ENCODE results near the gene ANO6. TPM values are rescaled to one million over a fixed set of nuclear protein-coding genes. Genes with fewer than 3 reads are reported as not detected.

The ANO6 gene
- total RNA-seq, 1 experiment from 2014 or later = 34.2 TPM

DNA sequence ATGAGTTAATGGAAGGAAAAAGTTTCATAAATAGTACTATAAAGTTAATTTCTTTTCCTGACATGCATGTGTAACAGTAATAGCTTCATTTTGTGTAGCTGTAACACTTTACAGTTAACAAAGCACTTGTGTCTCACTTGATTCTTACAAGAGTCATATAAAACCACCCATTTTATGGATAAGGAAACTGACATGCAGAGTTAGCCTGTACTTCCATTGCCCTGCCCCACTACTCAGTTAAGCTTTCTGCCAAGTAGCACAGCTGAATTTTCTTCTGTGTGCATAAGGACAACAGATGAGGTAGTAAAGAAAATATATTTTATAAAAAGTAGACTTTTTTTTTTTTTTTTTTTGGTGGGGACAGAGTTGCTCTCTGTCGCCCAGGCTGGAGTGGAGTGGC, 32.2 kb downstream of the ANO6 start:
- BruUV-seq (replicated peaks) = no TSS peak
- TF ChIP-seq, protein P1, sequence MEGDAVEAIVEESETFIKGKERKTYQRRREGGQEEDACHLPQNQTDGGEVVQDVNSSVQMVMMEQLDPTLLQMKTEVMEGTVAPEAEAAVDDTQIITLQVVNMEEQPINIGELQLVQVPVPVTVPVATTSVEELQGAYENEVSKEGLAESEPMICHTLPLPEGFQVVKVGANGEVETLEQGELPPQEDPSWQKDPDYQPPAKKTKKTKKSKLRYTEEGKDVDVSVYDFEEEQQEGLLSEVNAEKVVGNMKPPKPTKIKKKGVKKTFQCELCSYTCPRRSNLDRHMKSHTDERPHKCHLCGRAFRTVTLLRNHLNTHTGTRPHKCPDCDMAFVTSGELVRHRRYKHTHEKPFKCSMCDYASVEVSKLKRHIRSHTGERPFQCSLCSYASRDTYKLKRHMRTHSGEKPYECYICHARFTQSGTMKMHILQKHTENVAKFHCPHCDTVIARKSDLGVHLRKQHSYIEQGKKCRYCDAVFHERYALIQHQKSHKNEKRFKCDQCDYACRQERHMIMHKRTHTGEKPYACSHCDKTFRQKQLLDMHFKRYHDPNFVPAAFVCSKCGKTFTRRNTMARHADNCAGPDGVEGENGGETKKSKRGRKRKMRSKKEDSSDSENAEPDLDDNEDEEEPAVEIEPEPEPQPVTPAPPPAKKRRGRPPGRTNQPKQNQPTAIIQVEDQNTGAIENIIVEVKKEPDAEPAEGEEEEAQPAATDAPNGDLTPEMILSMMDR (IDR thresholded peaks at IDR 0.05; ENCODE audit: unreplicated experiment) = no peak
- Mint-ChIP-seq H3K27ac (ENCODE audit: unreplicated experiment) (no peak overlapping the region), H3K27me3 (ENCODE audit: unreplicated experiment) (no peaks in the 10 kb centered on the region), H3K4me3 (ENCODE audit: low read depth, unreplicated experiment) (no peak overlapping the region), H3K4me1 (ENCODE audit: low read depth, unreplicated experiment) (no peaks in the 10 kb centered on the region), H3K36me3 (ENCODE audit: insufficient read depth, unreplicated experiment) (no peaks in the 10 kb centered on the region), H3K9me3 (ENCODE audit: low read depth, unreplicated experiment) (no peaks in the 10 kb centered on the region)
- DNase-seq = no peak
- intact Hi-C loops (cut with micrococcal nuclease; ENCODE audit: unreplicated experiment) = no loop called here
- CTCF ChIA-PET = interaction anchor here (0.7 kb wide), 1 partner anchor 102 kb away, joined by 4 read pairs; no protein-coding TSS in a partner anchor

DNA sequence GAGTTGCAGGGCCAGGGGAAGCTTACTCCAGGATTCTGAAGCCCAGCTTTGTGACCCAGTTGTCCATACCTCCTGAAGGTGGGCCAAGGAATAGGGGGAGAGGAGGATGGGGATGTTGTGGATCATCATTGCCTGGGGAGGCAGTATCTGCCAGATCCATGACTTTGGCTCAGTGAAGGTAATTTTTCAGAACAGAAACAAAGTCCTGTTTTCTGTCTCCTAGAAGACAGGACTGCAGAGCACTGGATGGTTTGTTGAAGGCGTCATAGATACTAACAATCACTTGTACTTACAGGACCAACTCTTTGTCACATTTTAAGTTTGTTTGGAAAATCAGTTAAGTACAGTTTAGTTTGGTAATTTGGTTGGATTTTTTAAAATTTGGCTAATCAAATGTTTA, 38.4 kb downstream of the ANO6 start:
- Mint-ChIP-seq H3K27ac (ENCODE audit: unreplicated experiment) (no peak overlapping the region), H3K4me3 (ENCODE audit: low read depth, unreplicated experiment) (no peak overlapping the region), H3K36me3 (ENCODE audit: insufficient read depth, unreplicated experiment) (no peaks in the 10 kb centered on the region), H3K4me1 (ENCODE audit: low read depth, unreplicated experiment) (peaks cover 11% of the 10 kb centered on the region), H3K27me3 (ENCODE audit: unreplicated experiment) (no peaks in the 10 kb centered on the region), H3K9me3 (ENCODE audit: low read depth, unreplicated experiment) (no peaks in the 10 kb centered on the region)
- BruUV-seq (replicated peaks) = no TSS peak
- CTCF ChIA-PET = no interaction called here
- TF ChIP-seq, protein P1 (IDR thresholded peaks at IDR 0.05; ENCODE audit: unreplicated experiment) = no peak
- no peak for DNase-seq
- intact Hi-C loops (cut with micrococcal nuclease; ENCODE audit: unreplicated experiment) = no loop called here

DNA sequence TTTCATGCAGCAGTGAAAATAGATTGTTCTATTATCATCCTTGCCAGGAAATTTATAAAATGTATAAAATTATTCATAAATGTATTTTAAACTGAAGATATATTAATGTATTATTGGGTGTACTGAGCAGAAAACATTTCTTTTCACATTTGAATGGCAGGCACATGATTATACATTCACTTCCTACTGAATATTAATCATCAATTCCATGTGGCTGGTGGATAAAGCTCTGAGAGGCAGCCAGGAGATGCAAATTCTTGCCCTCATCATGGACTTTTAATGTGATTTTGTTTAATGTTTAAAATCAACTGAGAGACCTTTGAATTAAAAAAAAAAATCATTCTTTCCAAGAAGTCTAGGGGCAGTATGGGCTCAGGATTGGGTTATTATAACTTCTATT, 40.8 kb downstream of the ANO6 start:
- peaks cover 5% of the 10 kb centered on the region for H3K36me3 Mint-ChIP-seq (ENCODE audit: insufficient read depth, unreplicated experiment)
- H3K4me1 Mint-ChIP-seq (ENCODE audit: low read depth, unreplicated experiment) = peaks cover 24% of the 10 kb centered on the region
- H3K4me3 Mint-ChIP-seq (ENCODE audit: low read depth, unreplicated experiment) = no peak overlapping the region
- no peak overlapping the region for H3K27ac Mint-ChIP-seq (ENCODE audit: unreplicated experiment)
- no peak for DNase-seq
- CTCF ChIA-PET = no interaction called here
- H3K27me3 Mint-ChIP-seq (ENCODE audit: unreplicated experiment) = no peaks in the 10 kb centered on the region
- intact Hi-C loops (cut with micrococcal nuclease; ENCODE audit: unreplicated experiment) = no loop called here
- H3K9me3 Mint-ChIP-seq (ENCODE audit: low read depth, unreplicated experiment) = no peaks in the 10 kb centered on the region
- TF ChIP-seq, protein P1 (IDR thresholded peaks at IDR 0.05; ENCODE audit: unreplicated experiment) = no peak
- BruUV-seq (replicated peaks) = no TSS peak

DNA sequence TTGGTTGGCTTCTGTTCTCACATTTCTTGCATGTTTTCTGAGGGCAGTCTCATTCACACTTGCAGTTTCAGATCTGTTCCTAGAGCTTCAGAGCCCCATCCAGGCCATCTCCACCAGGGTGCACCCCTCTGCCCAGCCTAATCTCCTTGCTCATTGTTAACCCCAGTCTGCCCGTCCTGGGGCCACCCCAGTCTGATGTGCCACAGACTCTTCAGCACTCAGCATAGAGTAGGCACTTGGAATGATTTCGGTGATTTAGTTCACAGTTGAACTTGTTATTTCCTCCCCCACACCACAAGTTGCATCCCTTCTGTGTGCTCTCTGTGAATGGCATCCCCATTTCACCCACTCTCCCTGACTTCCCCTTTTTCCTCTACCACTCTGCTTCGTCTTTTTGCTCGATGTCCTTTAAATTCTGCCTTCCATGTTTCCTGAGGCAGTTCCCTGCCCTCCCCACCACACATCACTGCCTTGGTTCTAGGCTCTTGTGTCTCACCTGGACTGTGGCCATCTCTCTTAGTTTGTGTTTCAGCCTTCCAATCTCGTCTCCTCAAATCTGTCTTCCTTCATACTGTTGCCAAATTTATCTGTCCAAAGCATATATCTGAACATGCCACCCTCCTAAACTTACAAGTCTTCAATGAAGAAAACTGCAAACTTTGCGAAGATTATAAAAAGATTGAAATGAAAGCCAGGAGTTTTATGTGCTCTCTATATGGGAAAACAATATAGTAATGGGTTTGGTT, 41.5 kb downstream of the ANO6 start:
- no peak for DNase-seq
- no peaks in the 10 kb centered on the region for H3K9me3 Mint-ChIP-seq (ENCODE audit: low read depth, unreplicated experiment)
- TF ChIP-seq, protein P1 (IDR thresholded peaks at IDR 0.05; ENCODE audit: unreplicated experiment) = no peak
- no peaks in the 10 kb centered on the region for H3K27me3 Mint-ChIP-seq (ENCODE audit: unreplicated experiment)
- no TSS peak for BruUV-seq (replicated peaks)
- H3K27ac Mint-ChIP-seq (ENCODE audit: unreplicated experiment) = no peak overlapping the region
- no peak overlapping the region for H3K4me3 Mint-ChIP-seq (ENCODE audit: low read depth, unreplicated experiment)
- peaks cover 24% of the 10 kb centered on the region for H3K4me1 Mint-ChIP-seq (ENCODE audit: low read depth, unreplicated experiment)
- CTCF ChIA-PET = no interaction called here
- peaks cover 5% of the 10 kb centered on the region for H3K36me3 Mint-ChIP-seq (ENCODE audit: insufficient read depth, unreplicated experiment)
- intact Hi-C loops (cut with micrococcal nuclease; ENCODE audit: unreplicated experiment) = no loop called here
